Activated CD8-positive, alpha-beta T cell treated with anti-CD3 and anti-CD28 coated beads for 36 hours (primary cell): Measurements from ENCODE around the gene CENATAC. TPM values are rescaled to one million over a fixed set of nuclear protein-coding genes. Genes with fewer than 3 reads are reported as not detected.

Source experiments
- ATAC-seq: fragments of 200-7000 bp; cut with Tn5 transposase; one replicate; pipeline ENCODE4 v1.10.0; 2021; ENCODE audit warnings: mild to moderate bottlenecking, moderate library complexity
- CTCF ChIA-PET: fragments of 350-600 bp; sonication (Branson Sonifier 250); formaldehyde crosslinking; loops from one replicate; lab custom pipeline; 2021; ENCODE audit warnings: antibody characterized with exemption; lab: Charles Lee
- POLR2A ChIA-PET: fragments of 350-600 bp; sonication (Branson Sonifier 250); formaldehyde crosslinking; loops from one replicate; lab custom pipeline; 2021; ENCODE audit warnings: antibody characterized with exemption; lab: Charles Lee
- DNase-seq: peaks from one replicate; pipeline ENCODE4 v3.0.0-alpha.2; 2020
- H3K27ac Mint-ChIP-seq: one replicate; pipeline ENCODE4 v1.8.0; 2021; ENCODE audit warnings: mild to moderate bottlenecking, mixed read lengths
- H3K27me3 Mint-ChIP-seq: one replicate; pipeline ENCODE4 v1.8.0; 2021; ENCODE audit warnings: mixed read lengths
- H3K36me3 Mint-ChIP-seq: one replicate; pipeline ENCODE4 v1.8.0; 2021; ENCODE audit warnings: low read depth, mixed read lengths
- H3K4me1 Mint-ChIP-seq: one replicate; pipeline ENCODE4 v1.8.0; 2021; ENCODE audit warnings: low read depth, mixed read lengths
- H3K4me3 Mint-ChIP-seq: one replicate; pipeline ENCODE4 v1.8.0; 2021; ENCODE audit warnings: mild to moderate bottlenecking, moderate library complexity, mixed read lengths
- H3K9me3 Mint-ChIP-seq: one replicate; pipeline ENCODE4 v1.8.0; 2021; ENCODE audit warnings: mixed read lengths
- CTCF ChIP-seq: fragments of 200-600 bp; IDR thresholded peaks from one replicate; pipeline ENCODE4 v1.8.0; 2022; ENCODE audit warnings: antibody characterized with exemption, mild to moderate bottlenecking
- intact Hi-C: fragments of 100-400 bp; cut with micrococcal nuclease; formaldehyde crosslinking; loops from one replicate; pipeline ENCODE4 v1.10.0; 2022
- microRNA-seq: library from miRNA; unstranded; fragments of <30 nt; microRNA quantifications from one replicate; pipeline ENCODE4 v1.2.0, GENCODE V29; 2022; ENCODE audit warnings: borderline microRNAs expressed, borderline replicate concordance
- total RNA-seq, 2 experiments: library from RNA; stranded (reverse); gene quantifications; one replicate each; pipeline ENCODE4 v1.2.3, GENCODE V29; 2021

The CENATAC gene
- total RNA-seq, 2 experiments from 2014 or later, result 22.0 to 24.1 TPM

- no peaks in the 10 kb centered on the region for H3K27me3 Mint-ChIP-seq
- ATAC-seq, result peak; percentile 38
- H3K4me3 Mint-ChIP-seq, result no peak overlapping the region
- H3K36me3 Mint-ChIP-seq, result peaks cover 5% of the 10 kb centered on the region
- ChIA-PET POLR2A (interaction anchor here (0.6 to 1.5 kb wide), 5 partner anchors 16 to 647 kb away, joined by 3 to 4 read pairs (median 3); partner anchors contain the start of genes C2CD2L and CENATAC), CTCF (interaction anchor here (0.6 to 1.5 kb wide), 6 partner anchors 9 to 219 kb away, joined by 3 to 6 read pairs (median 3); partner anchors contain the start of gene HINFP)
- intact Hi-C loops, result no loop called here
- peak; percentile 60 for TF ChIP-seq CTCF
- peak; percentile 69 for DNase-seq
- peak overlapping the region; percentile 14 for H3K27ac Mint-ChIP-seq
- peaks cover 34% of the 10 kb centered on the region for H3K4me1 Mint-ChIP-seq
- no peaks in the 10 kb centered on the region for H3K9me3 Mint-ChIP-seq
Observed at GRCh38 chr11:119065369-119065768, 67.4 kb downstream of the CENATAC start.

Small RNA genes lying within 50 kb of the gene (microRNA-seq; reads per million reads assigned to microRNA genes)
- not detected for gene MIR3656

Other genes with a start within 250 kb of the CENATAC start
- 100 to 1,000 TPM; 155 to 158 TPM for gene DDX6, start 207.0 kb upstream of the CENATAC start, total RNA-seq
- gene CXCR5, start 114.2 kb upstream of the CENATAC start, total RNA-seq, result under 1 TPM; 0.60 to 0.92 TPM
- gene BCL9L, start 72.2 kb upstream of the CENATAC start, total RNA-seq, result 10 to 100 TPM; 35.9 to 38.8 TPM
- 1 to 10 TPM; 1.5 to 2.2 TPM for gene UPK2, start 41.8 kb upstream of the CENATAC start, total RNA-seq
- gene FOXR1, start 26.4 kb upstream of the CENATAC start, total RNA-seq, result not detected
- 1,000 to 10,000 TPM; 1,901 to 1,911 TPM for gene RPS25, start 20.2 kb downstream of the CENATAC start, total RNA-seq
- gene TRAPPC4, start 20.6 kb downstream of the CENATAC start, total RNA-seq, result 10 to 100 TPM; 69.5 to 71.4 TPM
- gene SLC37A4, start 32.7 kb downstream of the CENATAC start, total RNA-seq, result 10 to 100 TPM; 32.4 to 35.2 TPM
- 100 to 1,000 TPM in 1 of 2 experiments, 10 to 100 TPM in 1; 92.4 to 101 TPM for gene HYOU1, start 59.1 kb downstream of the CENATAC start, total RNA-seq
- gene VPS11, start 69.7 kb downstream of the CENATAC start, total RNA-seq, result 10 to 100 TPM; 17.1 to 17.2 TPM
- 10 to 100 TPM; 33.6 to 36.1 TPM for gene HMBS, start 86.7 kb downstream of the CENATAC start, total RNA-seq
- gene DPAGT1, start 103.7 kb downstream of the CENATAC start, total RNA-seq, result 10 to 100 TPM; 51.1 to 52.2 TPM
- gene C2CD2L, start 109.2 kb downstream of the CENATAC start, total RNA-seq, result 10 to 100 TPM; 14.2 to 17.7 TPM
- 10 to 100 TPM; 23.9 to 26.5 TPM for gene HINFP, start 123.4 kb downstream of the CENATAC start, total RNA-seq
- not detected for gene ABCG4, start 150.9 kb downstream of the CENATAC start, total RNA-seq
- 10 to 100 TPM; 20.1 to 21.3 TPM for gene NLRX1, start 170.6 kb downstream of the CENATAC start, total RNA-seq
- under 1 TPM; 0.29 to 0.32 TPM for gene NHERF4, start 187.3 kb downstream of the CENATAC start, total RNA-seq
- gene CBL, start 208.2 kb downstream of the CENATAC start, total RNA-seq, result 10 to 100 TPM; 27.0 to 27.5 TPM